SH-SY5Y (cell line): ENCODE measurements around the gene RASGEF1B.

ENCODE experiments used
- GATA2 ChIP-seq: IDR thresholded peaks from 2 replicates; pipeline ENCODE4 v1.6.1; 2011; ENCODE audit warnings: mild to moderate bottlenecking, low read depth, low read length
- GATA3 ChIP-seq: IDR thresholded peaks from 2 replicates; pipeline ENCODE4 v1.6.1; 2011; ENCODE audit warnings: low read depth, mild to moderate bottlenecking, low read length, moderate library complexity

DNA sequence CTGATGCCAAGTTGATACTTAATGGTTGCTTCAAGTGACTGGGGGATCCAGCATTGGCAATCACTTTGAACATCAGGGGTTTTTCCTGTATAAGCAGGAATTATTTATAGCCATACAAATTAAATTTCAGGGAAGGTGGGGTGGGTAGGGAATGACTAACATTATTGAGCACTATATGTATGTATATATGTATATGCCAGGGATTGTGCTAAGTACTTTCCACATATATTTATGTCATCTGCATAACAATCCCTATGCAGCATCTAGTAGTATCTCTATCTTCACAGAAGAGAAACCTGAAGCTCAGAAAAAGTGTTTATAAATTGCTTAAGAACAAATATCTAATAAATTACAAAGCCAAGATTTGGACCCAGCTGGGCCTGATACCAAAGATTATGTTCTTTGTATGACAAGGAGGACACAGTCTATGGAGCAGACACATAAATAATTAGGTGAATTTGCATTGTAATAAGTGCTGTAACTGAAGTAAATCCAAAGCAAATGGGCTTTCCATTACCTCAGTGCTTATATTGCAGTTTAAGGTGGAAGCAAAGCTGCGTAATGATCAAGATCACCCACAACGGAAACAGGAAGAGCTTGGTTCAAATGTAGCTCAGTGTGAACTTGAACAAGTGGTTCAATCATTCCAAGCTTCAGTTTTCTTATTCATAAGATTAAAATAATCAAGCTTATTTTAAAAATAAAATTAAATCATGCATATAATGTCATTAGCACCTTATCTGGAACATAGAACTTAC is 18.9 kb upstream of the RASGEF1B start:
- TF ChIP-seq GATA2 (no peak), GATA3 (no peak)
